HEK293 (cell line): ENCODE measurements around the gene PNLIPRP1.

Source experiments
- KLF7 ChIP-seq: fragments of 450-650 bp; formaldehyde crosslinking; IDR thresholded peaks from 2 replicates; pipeline ENCODE4 v1.5.1; 2016; ENCODE audit warnings: missing biosample characterization, missing genetic modification characterization, borderline replicate concordance
- SALL2 ChIP-seq: fragments of 450-650 bp; formaldehyde crosslinking; IDR thresholded peaks from 2 replicates; pipeline ENCODE4 v1.5.0; 2017; ENCODE audit warnings: missing biosample characterization, mild to moderate bottlenecking, missing genetic modification characterization, borderline replicate concordance
- ZBTB48 ChIP-seq: fragments of 450-650 bp; formaldehyde crosslinking; IDR thresholded peaks from 2 replicates; pipeline ENCODE4 v1.5.1; 2016; ENCODE audit warnings: missing biosample characterization, missing genetic modification characterization

Gene PNLIPRP1

GRCh38 chr10:116657863-116658551, 67.2 kb downstream of the PNLIPRP1 start (continued):
- TF ChIP-seq ZBTB48 (tag by site-specific recombination) (no peak), KLF7 (tag by site-specific recombination) (no peak), SALL2 (tag by site-specific recombination) (no peak)
- TF ChIP-seq, all 188 proteins: peak for 0
